ENCODE measurements around the gene SH3PXD2A.

DNA sequence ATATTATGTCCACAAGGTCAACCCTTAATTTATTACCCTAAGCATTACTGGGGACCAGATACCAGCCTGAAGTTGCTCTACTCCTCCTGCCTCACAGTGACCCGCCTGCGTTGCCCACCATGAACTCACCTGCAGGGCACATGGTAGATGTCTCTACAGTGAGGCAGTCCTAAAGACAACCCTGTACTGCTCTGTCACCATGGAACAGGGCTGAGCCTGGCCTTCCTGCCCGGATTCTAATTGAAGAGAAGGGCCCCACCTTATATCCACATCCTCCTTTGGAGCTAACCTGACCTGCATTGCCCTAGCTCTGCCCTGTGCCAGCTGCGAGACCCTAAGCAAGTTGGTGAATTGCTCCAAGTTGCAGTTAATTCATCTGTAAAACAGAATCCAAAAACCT is 4.1 kb downstream of the SH3PXD2A start:
- TF ChIP-seq, protein P1, sequence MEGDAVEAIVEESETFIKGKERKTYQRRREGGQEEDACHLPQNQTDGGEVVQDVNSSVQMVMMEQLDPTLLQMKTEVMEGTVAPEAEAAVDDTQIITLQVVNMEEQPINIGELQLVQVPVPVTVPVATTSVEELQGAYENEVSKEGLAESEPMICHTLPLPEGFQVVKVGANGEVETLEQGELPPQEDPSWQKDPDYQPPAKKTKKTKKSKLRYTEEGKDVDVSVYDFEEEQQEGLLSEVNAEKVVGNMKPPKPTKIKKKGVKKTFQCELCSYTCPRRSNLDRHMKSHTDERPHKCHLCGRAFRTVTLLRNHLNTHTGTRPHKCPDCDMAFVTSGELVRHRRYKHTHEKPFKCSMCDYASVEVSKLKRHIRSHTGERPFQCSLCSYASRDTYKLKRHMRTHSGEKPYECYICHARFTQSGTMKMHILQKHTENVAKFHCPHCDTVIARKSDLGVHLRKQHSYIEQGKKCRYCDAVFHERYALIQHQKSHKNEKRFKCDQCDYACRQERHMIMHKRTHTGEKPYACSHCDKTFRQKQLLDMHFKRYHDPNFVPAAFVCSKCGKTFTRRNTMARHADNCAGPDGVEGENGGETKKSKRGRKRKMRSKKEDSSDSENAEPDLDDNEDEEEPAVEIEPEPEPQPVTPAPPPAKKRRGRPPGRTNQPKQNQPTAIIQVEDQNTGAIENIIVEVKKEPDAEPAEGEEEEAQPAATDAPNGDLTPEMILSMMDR (IDR thresholded peaks at IDR 0.05): no peak
- no peak for TF ChIP-seq POLR2A (IDR thresholded peaks at IDR 0.05)
